Measurements from ENCODE around the gene PES1.
A peak's percentile ranks its signal among the peaks of the same experiment; 100 is the strongest.
"Not testable (repeated sequence)": the region's sequence is repeated elsewhere in the genome, so short reads cannot be mapped to it uniquely, and the experiment has no call there.

PES1 gene

DNA sequence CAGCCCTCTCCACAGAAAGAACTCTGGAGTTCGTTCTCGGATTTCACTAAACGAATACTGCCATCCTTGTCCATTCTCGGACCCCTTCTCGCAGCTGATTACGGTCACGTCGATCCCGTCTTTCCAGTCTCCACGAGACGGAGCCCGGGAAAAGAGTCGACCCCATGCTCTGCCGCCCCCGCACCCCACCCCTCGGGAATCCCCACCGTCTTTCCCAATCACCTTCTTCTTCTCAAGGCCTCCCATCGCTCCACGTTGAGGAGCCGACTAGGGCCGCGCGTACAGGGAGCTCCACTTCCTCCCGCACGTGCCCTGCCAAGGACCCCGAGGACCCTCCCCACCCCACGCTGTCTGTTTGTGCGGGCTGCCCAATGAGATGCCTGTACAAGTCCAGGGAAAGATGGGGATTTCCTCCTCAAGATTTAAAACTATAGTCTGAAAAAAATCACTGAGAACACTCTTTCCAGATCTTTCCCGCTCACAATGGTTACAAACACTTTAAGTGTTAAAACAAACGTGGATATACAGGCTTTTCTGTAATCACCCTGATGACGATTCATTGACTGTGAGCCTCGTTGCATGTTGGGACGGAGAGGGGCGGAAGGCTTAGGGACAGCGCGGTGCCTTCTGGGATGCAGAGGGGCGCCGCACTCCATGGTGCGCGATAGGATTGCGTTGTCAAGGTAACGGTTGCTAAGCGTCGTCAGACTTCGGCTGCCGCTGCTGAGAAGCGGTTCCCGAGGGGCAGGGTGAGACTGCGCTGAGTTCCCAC lies at the start of gene PES1:
PES1 (minus strand) TSS at position 323 of the 772 bp plus-strand sequence; CDS start at position 246, 77 bp downstream.
- peak; percentile 90 to 98 (median 97) for DNase-seq

DNA sequence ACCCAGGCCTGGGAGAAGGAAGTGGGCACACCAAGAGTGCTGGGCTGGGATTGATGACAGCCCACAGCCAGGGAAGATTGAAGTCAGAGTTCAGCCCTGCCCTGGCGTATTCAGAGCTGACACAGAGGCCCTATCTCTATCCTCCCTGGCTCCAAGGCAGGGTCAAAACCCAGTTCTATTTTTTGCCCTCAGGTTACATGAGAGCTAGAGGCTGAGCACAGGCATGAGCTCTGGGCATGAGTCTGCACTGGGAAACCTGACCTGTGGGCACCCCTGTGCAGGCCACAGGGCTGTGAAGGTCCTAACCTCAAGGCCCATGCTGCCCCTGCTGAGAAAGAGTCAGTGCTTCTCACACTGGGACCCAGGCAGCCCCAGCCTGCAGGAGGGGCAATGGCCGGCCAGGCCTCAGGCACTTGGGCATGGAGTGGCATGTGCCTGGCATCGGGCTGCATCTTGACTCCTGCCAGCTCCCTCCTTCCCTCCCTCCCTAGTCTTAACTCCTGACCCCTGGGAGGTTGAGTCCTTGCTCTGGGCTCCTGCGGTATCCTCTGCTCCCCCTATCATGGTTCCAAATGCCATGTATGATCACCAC lies 49.2 kb upstream of the PES1 start:
- DNase-seq: no peak

DNA sequence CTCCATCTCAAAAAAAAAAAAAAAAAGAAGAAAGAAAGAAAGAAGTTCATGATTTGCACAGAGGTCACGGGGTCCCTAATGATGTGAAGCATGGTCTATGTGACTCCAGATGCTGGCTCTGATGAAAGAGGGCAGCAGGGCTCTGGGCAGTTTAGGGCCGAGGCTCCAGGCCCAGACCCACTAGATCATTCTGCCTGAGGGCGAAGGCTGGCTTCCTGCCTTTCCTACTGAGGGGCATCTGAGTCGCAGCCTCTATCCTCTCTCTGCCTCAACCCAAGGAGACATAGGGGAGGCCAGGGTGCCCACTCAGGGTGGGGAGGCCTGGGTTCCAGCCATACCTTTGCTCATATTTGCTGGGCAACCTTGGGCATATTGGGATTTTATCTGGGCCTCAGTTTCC lies 48.7 kb upstream of the PES1 start:
- no peak for DNase-seq

DNA sequence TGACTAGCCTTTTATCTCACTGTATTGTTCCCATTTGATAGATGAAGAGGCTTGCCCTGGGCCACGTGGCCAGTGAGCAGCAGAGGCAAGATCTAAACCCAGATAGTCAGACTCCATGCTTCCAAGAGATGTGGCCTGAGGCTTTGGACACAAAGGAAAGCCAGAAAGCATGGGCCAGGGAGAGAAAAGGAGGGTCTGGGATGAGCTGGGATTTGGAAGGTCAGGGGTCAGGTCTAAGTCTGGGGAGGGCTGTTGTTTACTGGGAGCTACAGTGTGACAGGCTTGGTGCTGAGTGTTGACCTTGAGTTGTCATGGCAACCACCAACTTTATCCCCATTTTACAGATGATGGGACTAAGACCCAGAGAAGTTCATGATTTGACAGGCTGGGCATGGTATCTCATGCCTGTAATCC lies 46.0 kb upstream of the PES1 start:
- no peak for DNase-seq

DNA sequence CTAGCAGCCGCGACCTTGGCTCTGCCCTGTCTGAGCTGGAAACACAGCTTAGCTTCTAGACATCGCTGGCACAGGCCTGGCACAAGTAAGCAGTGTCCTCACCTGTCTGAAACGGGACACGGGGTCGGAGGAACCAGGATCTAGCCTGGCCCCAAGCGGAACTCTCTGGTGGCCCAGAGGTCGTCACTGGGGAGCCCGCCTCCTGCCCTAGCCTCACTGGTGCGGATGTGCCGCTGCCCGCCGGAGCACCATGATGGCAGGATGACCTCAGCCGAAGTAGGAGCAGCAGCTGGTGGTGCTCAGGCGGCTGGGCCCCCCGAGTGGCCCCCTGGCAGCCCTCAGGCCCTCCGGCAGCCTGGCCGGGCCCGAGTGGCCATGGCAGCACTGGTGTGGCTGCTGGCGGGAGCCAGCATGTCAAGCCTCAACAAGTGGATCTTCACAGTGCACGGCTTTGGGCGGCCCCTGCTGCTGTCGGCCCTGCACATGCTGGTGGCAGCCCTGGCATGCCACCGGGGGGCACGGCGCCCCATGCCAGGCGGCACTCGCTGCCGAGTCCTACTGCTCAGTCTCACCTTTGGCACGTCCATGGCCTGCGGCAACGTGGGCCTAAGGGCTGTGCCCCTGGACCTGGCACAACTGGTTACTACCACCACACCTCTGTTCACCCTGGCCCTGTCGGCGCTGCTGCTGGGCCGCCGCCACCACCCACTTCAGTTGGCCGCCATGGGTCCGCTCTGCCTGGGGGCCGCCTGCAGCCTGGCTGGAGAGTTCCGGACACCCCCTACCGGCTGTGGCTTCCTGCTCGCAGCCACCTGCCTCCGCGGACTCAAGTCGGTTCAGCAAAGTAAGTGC lies 44.7 kb upstream of the PES1 start:
- DNase-seq: peak in 2 of 3 experiments; percentile 58 to 63

DNA sequence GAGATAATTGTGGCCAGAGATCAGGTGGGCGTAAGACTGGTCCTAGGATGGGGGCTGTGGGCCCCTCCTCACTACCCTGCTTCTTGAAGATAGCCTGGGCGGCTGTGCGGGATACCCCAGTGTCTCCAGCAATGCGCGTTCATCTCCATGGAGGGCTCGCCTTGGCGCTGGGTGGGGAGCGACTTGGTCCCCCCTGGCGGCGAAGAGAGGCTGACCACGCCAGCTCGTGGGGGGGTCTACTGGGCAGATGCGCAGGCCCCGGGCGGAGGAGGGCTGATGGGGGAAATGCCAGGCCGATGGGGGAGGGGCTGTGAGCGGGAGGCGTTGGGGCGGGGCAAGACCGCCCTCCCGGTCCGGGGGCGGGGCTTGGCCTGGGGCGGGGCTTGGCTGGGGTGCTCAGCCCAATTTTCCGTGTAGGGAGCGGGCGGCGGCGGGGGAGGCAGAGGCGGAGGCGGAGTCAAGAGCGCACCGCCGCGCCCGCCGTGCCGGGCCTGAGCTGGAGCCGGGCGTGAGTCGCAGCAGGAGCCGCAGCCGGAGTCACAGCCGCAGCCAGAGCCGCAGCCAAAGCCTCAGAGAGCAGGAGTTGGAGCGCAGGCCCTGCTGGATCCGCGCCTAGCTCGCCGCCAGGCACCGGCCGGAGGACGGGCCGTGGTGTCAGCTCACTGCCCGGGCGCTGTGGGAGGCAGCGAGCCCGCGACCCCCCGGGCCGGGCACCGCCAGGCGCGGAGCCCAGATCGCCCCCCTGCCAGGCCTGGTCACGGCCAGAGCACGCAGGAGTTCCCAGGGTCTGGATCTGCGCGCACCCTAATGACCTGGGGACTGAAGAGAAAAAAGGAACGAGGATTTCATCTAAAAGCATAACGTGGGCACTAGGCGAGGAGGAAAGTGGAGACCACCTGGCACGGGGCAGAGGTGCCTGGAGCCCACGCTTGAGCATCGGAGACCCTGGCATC lies 43.8 kb upstream of the PES1 start, which contains the start of gene SLC35E4:
SLC35E4 (plus strand) TSS at position 509 of the 953 bp plus-strand sequence. CDS start 670 bp downstream, outside the sequence.
- DNase-seq: peak; percentile 73 to 89 (median 81)

DNA sequence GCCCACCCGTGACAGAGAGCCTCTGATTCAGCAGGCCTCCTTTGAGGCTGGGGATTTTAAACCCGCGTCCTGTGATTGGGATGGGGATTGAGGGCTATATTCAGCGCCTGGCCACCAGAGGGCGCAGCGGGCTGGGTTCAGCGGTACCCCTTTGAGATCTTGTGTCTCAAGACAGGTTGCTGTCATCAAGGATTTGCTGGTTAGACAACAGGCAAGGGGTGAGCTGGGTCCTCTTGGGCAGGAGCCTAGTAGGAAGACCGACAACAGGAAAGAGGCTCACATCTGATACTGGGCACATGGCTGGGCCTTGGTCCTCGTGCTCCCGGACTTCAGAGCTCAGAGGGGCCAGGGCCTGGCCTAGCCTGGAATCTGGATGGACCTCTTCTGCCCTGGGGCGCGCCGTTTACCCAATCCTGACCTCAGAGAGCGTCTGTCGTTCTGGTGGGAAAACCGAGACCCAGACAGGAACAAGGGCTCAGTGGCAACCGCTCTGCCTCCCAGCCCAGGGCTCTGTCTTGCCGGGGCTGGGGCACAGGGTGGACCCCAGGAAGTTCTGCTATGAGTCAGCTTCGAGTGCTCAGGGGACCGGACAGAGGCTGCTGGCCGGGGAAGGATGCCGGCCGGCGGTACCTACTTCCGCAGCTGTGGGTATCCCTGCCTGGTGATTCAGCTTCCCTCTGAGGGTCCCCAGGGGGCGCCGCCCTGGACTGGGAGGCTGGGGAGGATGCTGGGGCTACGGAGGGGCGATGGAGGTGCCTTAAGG lies 42.9 kb upstream of the PES1 start:
- peak; percentile 62 to 82 (median 64) for DNase-seq

DNA sequence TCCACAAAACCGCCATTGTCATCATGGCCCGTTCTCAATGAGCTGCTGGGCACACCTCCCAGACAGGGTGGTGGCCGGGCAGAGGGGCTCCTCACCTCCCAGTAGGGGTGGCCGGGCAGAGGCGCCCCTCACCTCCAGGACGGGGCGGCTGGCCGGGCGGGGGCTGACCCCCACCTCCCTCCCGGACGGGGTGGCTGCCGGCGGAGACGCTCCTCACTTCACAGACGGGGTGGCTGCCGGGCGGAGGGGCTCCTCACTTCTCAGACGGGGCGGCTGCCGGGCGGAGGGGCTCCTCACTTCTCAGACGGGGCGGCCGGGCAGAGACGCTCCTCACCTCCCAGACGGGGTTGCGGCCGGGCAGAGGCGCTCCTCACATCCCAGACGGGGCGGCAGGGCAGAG lies 39.8 kb upstream of the PES1 start:
- not testable (repeated sequence) for DNase-seq

DNA sequence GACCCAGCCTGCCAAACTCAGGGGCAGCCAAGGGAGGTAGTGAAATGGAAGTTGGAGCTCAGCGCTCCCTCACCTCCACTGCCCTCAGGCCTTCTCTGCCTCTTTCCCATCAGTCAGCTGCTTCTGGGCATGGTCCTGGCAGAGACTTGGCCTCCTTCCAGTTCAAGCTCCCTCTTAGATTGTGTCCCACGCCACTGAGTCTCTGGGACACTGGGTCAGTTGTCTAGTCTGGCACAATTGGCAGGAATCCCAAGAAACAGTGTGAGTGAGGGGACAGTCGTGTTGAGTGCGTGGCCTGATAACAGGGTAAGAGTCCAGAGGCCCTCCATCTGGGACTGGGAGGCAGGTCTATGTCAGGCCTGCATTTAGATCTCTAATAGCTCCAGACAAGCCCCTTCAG lies 36.8 kb upstream of the PES1 start:
- no peak for DNase-seq

DNA sequence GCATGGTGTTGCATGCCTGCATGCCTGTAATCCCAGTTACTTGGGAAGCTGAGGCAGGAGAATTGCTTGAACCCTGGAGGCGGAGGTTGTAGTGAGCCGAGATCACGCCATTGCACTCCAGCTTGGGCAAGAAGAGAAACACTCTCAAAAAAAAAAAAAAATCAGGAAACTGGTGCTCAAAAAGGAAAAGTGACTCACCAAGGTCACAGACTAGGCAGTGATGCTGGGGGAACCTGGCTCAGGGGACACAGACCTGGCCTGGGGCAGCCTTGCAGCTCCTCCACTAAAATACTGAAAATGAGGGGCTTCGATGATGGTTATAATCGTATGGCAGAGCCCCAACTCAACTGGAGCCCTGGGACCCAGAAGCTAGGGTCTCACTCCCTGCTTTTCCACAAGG lies 35.8 kb upstream of the PES1 start:
- DNase-seq: no peak

DNA sequence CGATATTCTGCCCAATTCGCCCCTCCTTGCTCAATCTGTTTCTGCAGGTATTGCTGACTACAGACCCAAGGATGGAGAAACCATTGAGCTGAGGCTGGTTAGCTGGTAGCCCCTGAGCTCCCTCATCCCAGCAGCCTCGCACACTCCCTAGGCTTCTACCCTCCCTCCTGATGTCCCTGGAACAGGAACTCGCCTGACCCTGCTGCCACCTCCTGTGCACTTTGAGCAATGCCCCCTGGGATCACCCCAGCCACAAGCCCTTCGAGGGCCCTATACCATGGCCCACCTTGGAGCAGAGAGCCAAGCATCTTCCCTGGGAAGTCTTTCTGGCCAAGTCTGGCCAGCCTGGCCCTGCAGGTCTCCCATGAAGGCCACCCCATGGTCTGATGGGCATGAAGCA lies 34.7 kb upstream of the PES1 start:
- DNase-seq: no peak

DNA sequence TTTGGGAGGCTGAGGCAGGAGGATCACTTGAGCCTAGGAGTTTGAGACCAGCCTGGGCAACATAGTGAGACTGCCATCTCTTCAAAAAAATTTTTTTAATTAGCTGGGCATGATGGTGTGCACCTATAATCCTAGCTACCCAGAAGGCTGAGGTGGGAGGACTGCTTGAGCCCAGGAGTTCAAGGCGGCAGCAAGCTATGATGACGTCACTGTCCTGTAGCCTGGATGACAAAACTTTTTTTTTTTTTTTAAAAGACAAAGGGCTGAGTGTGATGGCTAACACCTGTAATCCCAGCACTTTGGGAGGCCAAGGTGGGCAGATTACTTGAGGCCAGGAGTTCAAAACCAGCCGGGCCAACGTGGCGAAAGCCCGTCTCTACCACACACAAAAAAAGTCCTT lies 28.2 kb upstream of the PES1 start:
- not testable (repeated sequence) for DNase-seq

DNA sequence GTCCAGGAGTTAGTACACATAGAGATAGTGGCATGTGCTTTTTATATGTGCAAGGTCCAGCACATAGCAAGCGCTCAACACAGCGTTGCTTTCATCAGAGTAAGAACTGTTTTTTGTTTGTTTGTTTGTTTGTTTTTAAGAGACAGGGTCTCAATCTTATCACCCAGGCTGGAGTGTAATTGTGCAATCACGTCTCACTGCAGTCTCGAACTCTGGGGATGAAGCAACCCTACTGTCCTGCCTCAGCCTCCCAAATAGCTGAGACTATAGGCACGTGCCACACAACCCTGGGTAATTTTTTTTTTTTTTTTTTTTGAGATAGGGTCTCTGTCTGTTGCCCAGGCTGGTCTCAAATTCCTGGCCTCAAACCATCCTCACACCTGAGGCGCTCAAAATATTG lies 26.1 kb upstream of the PES1 start:
- no peak for DNase-seq

DNA sequence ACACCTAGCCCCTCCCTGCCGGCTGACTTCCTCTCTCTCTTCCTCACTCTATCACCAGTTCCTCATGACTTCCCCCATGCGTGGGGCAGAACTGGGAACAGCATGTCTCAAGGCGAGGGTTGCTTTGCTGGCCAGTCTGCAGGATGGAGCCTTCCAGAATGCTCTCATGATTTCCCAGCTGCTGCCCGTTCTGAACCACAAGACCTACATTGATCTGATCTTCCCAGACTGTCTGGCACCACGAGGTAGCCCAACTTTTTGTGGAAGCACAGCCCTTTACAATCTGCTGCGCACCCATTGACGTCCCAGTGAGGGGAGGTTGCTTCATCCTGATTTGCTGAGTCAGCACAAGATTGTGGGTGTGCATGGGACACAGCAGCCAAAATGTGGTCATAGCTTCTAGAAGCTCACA lies 23.8 kb upstream of the PES1 start:
- DNase-seq: no peak

DNA sequence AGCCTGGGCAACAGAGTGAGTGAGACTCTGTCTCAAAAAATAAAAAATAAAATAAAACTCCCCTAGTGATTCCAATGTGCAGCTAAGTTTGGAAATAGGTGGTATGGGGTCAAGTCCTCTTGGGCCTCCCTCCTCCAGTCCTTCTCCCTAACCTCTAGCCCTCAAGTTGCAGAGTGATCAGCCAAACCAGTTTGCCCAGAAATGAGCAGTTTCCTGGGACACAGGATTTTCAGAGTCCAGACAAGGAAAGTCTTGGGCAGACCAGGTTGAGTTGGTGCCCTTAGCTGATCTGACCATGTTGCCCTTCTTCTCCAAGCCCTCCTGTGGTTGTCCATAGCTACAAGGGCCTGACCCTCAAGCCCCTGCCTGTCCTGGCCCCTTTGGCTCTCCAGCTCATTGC lies 23.2 kb upstream of the PES1 start:
- no peak for DNase-seq

DNA sequence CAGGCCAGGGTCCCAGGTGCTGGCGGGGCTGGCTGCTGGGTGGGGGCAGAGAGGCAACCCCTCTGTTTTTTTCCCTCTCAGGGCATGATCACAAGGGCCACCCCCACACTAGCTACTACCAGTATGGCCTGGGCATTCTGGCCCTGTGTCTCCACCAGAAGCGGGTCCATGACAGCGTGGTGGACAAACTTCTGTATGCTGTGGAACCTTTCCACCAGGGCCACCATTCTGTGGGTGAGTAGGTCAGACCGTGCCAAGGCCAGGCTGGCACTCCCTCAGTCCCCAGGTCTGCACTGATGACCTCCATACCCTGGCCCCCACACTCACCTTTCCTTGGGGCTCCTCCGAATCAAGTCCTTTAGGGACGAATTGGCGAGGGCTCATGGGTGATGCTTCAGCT lies 22.6 kb upstream of the PES1 start:
- no peak for DNase-seq

DNA sequence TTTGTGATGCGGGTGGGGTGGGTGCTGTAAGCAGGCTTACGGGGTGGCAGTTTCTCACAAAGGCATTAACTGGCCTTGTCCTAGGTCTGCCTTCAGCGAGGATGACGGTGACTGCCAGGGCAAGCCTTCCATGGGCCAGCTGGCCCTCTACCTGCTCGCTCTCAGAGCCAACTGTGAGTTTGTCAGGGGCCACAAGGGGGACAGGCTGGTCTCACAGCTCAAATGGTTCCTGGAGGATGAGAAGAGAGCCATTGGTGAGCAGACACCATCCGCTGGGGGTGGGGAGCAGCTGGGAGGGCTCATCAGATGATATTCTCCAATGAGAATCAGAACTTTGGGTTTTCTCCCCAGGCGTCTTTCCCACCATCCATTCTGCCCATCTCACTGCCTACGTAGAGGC lies 21.1 kb upstream of the PES1 start:
- DNase-seq: no peak

DNA sequence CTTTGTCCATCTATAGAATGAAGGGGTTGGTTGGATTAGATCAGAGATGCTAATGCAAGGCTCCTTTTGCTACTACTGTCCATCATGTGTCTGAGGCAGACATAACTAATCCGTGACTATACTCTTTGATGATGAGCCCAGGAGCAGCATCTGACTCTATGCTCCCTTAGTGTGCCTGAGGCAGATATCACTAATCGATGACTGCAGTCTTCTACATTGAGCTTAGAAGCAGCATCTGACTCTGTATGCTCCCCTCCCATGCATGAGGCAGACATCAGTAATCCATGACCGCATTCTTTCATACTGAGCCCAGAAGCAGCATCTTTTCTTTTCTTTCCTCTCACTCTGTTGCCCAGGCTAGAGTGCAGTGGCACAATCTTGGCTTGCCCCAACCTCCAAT lies 19.5 kb upstream of the PES1 start:
- DNase-seq: no peak

DNA sequence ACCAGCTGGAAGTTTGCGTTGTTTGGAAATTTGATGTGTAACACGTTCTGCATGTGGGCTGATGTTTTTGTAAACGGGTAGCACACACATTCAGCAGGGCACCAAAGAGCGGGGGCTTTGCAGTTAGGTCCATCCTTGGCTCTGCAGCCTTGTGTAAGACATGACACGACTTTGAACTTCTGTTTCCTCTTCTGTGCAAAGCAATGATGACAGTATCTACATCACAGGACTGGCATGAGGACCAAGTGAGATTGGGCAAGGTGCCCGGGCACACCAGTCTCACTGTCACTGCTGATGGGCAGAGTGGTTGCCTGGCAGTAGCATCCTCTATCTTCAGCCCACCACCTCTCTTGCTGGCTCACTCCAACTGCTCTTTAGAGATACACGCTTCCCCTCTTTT lies 18.6 kb upstream of the PES1 start:
- no peak for DNase-seq

DNA sequence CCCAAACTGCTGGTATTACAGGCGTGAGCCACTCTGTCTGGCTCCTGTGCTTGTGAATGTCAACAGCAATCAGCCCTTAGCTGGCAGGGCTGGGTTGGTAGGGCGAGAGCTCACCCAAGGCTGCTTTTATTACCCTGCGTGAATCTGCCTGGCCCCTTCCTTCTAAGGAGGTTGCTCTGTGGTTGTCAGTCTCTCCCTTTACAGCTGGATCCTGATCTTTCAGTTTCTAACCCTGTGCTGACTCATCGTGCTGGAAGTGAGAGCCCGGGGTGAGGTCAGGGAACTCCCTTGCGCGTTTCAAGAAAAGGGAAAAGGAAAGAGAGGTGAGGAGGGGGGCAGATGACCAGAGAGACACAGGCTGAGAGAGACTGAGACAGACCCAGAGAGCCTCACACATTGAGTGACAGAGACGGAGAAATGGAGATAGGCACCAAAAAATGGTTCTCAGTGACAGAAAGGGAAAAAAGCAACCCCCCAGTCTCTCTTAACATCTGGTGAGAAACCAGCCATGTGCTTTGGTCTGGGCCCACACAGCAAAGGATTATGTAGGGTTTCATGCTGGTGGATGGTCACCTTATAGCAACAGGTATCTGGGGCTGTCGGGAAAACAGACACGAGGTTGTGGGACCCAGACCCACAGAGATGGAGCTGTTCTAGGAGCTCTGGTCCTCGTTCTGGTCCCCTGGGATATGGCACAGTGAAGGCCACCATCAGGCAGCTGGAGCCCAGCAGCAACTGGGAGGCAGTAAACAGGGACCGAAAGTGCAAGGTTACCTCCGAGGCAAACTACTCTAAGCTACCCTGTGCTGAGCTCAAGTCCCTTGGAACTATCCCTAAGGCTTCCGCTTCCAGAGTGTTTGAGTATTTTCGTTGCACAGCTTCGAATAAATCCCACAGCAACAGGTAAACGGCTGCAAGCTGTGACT lies 17.8 kb upstream of the PES1 start:
- no peak for DNase-seq
